C4-2B (cell line): ENCODE data around the gene PARD3B.

Source experiments
- H3K27ac ChIP-seq: fragments of 450-650 bp; 2 replicates; pipeline ENCODE4 v1.5.1; 2017
- ZFX ChIP-seq: fragments of 450-650 bp; IDR thresholded peaks from 2 replicates; pipeline ENCODE4 v1.6.1; 2017
- TF ChIP-seq, protein P1 (sequence below): fragments of 450-650 bp; conservative IDR thresholded peaks from 2 replicates; pipeline ENCODE4 v1.5.1; 2017; ENCODE audit warnings: mild to moderate bottlenecking

PARD3B gene

DNA sequence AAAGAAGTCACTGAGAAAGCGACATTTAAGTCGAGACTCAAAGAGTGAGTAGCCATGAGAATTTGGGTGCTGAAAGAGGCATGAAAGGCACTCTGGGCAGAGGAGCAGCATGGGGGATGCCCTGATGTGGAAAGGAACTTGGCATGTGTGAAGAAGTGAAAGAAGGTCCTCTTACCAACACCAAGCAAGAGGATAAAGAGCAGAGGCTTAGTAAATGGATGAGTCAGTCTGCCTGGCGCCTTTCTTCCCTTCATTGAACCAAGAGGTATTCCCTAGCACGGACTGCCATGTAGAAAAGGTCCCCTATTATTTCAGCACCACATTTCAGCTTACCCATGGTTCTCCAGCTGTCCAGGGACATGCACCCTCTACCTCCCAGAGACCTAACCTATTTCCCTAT is 915.9 kb downstream of the PARD3B start:
- TF ChIP-seq ZFX, result no peak
- TF ChIP-seq, protein P1, sequence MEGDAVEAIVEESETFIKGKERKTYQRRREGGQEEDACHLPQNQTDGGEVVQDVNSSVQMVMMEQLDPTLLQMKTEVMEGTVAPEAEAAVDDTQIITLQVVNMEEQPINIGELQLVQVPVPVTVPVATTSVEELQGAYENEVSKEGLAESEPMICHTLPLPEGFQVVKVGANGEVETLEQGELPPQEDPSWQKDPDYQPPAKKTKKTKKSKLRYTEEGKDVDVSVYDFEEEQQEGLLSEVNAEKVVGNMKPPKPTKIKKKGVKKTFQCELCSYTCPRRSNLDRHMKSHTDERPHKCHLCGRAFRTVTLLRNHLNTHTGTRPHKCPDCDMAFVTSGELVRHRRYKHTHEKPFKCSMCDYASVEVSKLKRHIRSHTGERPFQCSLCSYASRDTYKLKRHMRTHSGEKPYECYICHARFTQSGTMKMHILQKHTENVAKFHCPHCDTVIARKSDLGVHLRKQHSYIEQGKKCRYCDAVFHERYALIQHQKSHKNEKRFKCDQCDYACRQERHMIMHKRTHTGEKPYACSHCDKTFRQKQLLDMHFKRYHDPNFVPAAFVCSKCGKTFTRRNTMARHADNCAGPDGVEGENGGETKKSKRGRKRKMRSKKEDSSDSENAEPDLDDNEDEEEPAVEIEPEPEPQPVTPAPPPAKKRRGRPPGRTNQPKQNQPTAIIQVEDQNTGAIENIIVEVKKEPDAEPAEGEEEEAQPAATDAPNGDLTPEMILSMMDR, result no peak
- H3K27ac ChIP-seq, result no peak overlapping the region

DNA sequence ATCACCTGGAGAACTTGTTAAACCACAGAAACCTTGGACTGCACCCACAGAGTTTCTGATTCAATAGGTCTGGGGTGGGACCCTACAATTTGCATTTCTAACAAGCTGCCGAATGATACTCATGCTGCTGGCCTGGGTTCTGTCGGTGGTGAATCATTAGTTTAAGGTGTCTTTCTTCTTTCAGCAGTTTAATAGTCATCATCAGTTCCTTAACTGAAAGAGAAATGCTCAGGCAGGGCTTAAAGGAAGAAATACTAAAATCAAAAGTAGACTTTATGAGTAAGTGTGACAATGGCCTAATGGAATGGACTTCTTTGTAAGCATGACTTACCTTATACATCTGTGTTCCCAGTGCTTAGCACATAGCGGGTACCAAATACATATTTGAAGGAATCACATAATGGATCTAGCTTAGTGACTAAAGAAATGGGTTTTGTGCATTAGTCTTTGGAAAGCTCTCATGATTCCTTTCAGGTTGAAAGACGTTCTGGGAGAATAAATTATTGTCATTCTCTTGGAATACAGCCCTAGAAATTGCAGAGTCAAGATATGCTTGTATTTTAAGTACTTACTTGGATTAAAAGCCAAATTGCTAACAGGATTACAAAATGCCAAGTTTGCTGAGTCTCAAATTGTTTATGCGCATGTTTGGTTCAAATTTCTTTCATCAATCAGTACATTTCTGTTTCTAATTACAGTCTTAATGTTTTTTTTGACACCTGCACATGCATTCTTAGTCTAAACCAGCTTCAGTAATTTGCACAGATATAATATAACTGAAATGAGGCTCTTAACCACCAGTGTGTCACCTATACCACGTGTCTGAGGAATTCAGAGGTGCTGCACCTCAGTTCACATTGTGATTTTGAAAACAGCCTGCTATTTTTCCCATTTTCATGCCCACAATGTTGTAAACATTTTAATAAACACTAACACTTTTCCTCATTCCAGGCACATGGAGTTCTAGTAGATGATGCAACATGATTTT is 916.7 kb downstream of the PARD3B start:
- H3K27ac ChIP-seq, result no peak overlapping the region
- TF ChIP-seq ZFX, result no peak
- TF ChIP-seq, protein P1, result no peak

DNA sequence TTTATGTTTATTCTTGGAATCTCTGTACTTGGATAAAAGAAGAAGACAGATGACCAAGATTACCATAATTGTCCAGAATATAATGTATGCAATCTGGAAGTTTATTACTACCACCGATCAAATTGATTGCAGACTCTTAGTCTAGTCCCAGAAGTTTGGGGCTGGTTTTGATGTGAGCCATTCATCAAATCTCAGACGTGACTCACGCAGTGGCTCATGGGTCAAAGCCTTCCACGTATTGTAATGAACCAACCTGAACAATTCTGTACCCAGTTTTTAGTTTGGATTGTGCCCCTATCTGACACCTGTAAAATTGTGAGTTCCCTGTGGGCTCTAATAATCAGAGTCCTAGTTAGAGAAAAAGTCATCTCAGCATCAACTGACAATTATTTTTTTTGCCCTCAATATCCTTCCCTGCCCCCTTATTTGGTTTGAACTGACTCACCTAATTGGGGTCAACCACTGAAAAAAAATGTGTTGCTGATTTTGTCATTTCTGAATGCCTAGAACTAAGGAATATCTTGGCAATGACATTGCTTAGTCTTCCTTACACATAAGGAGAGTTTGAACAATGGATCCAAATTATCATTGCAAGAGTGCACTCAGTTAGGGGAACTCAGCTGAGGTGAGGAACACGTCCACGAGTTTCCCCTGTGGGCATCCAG is 917.5 kb downstream of the PARD3B start:
- TF ChIP-seq, protein P1, result no peak
- no peak for TF ChIP-seq ZFX

DNA sequence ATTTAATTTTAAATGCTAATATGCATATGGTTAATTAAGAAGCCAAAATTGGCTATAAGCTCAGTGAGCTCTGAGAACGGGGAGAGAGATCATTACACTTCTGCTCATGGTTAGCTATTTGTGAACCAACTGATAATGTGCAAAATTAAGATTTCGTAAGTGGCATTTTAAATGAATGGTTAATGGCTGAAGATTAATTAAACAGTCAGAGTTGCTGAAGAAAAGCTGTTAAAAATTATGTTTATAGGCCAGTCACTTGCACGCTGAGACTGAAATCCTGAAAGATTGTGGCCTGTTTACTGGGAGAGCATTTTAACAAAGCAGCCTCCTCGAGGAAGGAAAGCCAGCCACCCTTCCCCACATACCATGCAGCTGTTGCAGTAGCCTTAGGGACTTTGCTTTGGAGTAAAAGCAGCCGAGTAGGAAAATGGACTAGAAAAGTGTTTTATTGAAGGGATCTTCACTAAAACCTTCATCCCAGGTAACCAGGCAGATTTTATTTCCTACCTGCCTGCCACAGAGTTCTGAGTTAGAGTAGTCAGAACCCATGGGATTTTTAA is 918.3 kb downstream of the PARD3B start:
- H3K27ac ChIP-seq, result no peak overlapping the region
- TF ChIP-seq ZFX, result no peak
- TF ChIP-seq, protein P1, result no peak

More for the DNA sequence above, 917.5 kb downstream of the PARD3B start:
- no peak overlapping the region for H3K27ac ChIP-seq

DNA sequence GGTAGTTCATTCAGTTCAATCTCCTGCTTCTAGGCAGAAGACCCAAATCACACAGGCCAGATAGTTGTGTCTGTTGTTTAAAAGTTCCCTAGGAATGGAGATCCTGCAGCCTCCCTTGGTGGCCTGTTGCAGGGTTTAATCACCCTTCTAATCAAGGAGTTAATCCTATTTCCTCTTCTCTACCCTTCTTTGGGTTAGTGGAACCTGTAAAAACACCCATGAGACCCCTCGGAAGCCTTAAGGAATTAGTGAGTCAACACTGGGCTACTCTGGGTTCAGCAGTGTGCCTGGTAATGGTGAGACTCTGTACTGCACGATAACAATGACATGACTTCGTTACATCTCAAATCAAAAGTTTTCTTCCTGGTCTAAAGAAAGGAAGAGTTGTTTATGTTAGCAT is 919.4 kb downstream of the PARD3B start:
- TF ChIP-seq ZFX, result no peak
- TF ChIP-seq, protein P1, result no peak
- H3K27ac ChIP-seq, result no peak overlapping the region

DNA sequence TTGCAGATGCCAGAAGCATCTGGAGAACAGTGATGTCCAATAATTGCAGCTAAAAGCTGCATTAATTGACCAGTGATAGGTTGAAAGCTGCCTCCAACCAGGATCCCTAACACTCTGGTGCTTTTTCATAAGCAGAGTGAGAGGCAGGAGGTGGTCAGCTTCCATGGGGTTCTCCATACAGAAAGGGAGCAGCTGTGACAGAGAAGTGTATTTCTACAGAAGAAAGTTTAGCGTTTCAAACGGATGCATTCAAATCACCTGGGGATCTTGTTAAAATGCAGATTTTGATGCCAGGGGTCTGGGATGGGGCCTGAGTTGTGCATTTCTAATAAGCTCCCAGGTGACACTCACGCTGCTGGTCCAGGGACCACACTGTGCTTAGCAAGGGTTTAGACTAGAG is 920.5 kb downstream of the PARD3B start:
- no peak overlapping the region for H3K27ac ChIP-seq
- no peak for TF ChIP-seq ZFX
- TF ChIP-seq, protein P1, result no peak

DNA sequence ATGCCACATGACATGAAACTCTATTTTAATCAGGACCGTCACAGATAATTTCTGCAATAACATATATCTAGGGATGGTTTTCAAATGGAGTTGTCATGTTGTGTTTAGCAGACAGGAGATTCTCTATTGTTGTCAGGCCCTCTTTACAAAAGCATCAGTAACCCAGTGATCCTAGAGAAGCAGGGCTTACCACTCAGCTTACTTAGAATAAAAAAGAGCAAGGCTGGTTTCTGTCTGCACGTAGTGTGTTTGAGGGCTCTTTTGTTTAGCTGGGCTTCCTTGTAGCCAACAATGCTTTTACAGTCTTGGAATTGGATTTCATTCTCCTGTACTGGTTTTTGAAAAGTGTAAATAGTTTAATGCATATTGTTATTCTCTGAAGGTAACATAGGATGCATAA is 926.5 kb downstream of the PARD3B start:
- no peak overlapping the region for H3K27ac ChIP-seq
- no peak for TF ChIP-seq ZFX
- TF ChIP-seq, protein P1, result no peak
